Neural cell (in vitro differentiated cells): ENCODE results near the gene ADARB1. TPM values are rescaled to one million over a fixed set of nuclear protein-coding genes. Genes with fewer than 3 reads are reported as not detected.

Source experiments
- H2AFZ ChIP-seq: fragments of 200-600, 300-800 bp; sonication (generic), shearing (Covaris generic); 2 replicates; pipeline ENCODE4 v1.6.0; 2014; ENCODE audit warnings: low read depth, mild to moderate bottlenecking, antibody characterized with exemption, low read length, moderate library complexity
- H3F3A ChIP-seq: fragments of 200-600 bp; shearing (Covaris generic); 2 replicates; pipeline ENCODE4 v1.6.1; 2016; ENCODE audit warnings: mild to moderate bottlenecking, moderate library complexity, mixed read lengths, antibody characterized with exemption, low read length; ENCODE audit not compliant: insufficient read depth, poor library complexity, severe bottlenecking
- H3K27ac ChIP-seq: fragments of 200-600, 300-800 bp; sonication (generic), shearing (Covaris generic); 2 replicates; pipeline ENCODE4 v1.5.1; 2014; ENCODE audit warnings: mild to moderate bottlenecking, low read length, moderate library complexity
- H3K27me3 ChIP-seq: fragments of 300-800, 200-600 bp; sonication (generic), shearing (Covaris generic); 2 replicates; pipeline ENCODE4 v1.6.0; 2014; ENCODE audit warnings: mild to moderate bottlenecking, low read depth, low read length, moderate library complexity; ENCODE audit not compliant: insufficient read depth
- H3K36me3 ChIP-seq: fragments of 300-800, 200-600 bp; sonication (generic), shearing (Covaris generic); 2 replicates; pipeline ENCODE4 v1.5.1; 2014; ENCODE audit warnings: mild to moderate bottlenecking, antibody characterized with exemption, low read length, moderate library complexity; ENCODE audit not compliant: insufficient read depth
- H3K4me2 ChIP-seq: fragments of 300-800, 200-600 bp; sonication (generic), shearing (Covaris generic); 2 replicates; pipeline ENCODE4 v1.6.0; 2014; ENCODE audit warnings: mild to moderate bottlenecking, low read length
- H3K4me3 ChIP-seq: fragments of 300-800, 200-600 bp; sonication (generic), shearing (Covaris generic); 2 replicates; pipeline ENCODE4 v1.5.1; 2014; ENCODE audit warnings: mild to moderate bottlenecking, low read length, moderate library complexity
- H3K79me2 ChIP-seq: fragments of 200-600 bp; shearing (Covaris generic); replicated peaks from 2 replicates; pipeline ENCODE4 v1.6.0; 2014; ENCODE audit warnings: mild to moderate bottlenecking, low read length, moderate library complexity; ENCODE audit not compliant: insufficient read depth
- H3K9ac ChIP-seq: fragments of 300-800, 200-600 bp; sonication (generic), shearing (Covaris generic); 2 replicates; pipeline ENCODE4 v1.6.1; 2016; ENCODE audit warnings: mild to moderate bottlenecking, low read length, mixed read lengths
- H3K9me2 ChIP-seq: fragments of 200-600 bp; shearing (Covaris generic); 2 replicates; pipeline ENCODE4 v1.6.1; 2016; ENCODE audit warnings: mild to moderate bottlenecking, low read length, mixed read lengths; ENCODE audit not compliant: insufficient read depth
- H3K9me3 ChIP-seq: fragments of 200-600, 300-800 bp; sonication (generic), shearing (Covaris generic); 2 replicates; pipeline ENCODE4 v1.6.1; 2016; ENCODE audit warnings: mild to moderate bottlenecking, mixed run types, low read length, moderate library complexity, mixed read lengths
- H4K20me1 ChIP-seq: fragments of 200-600 bp; shearing (Covaris generic); 2 replicates; pipeline ENCODE4 v1.6.1; 2016; ENCODE audit warnings: mild to moderate bottlenecking, mixed run types; ENCODE audit not compliant: insufficient read depth
- EP300 ChIP-seq: fragments of 450-650 bp; conservative IDR thresholded peaks from 2 replicates; pipeline ENCODE4 v1.6.1; 2014; ENCODE audit warnings: antibody characterized with exemption, mild to moderate bottlenecking, moderate library complexity; ENCODE audit not compliant: poor library complexity, severe bottlenecking
- EZH2 ChIP-seq: fragments of 200-600, 300-800 bp; shearing (Covaris generic), sonication (generic); IDR thresholded peaks from 2 replicates; pipeline ENCODE4 v1.6.1; 2014; ENCODE audit warnings: antibody characterized with exemption, low read length, borderline replicate concordance, mild to moderate bottlenecking; ENCODE audit not compliant: insufficient read depth, poor library complexity, severe bottlenecking
- MXI1 ChIP-seq: fragments of 450-650 bp; conservative IDR thresholded peaks from 2 replicates; pipeline ENCODE4 v1.6.1; 2014; ENCODE audit warnings: antibody characterized with exemption, mild to moderate bottlenecking; ENCODE audit not compliant: poor library complexity, severe bottlenecking
- POLR2AphosphoS5 ChIP-seq: IDR thresholded peaks from 2 replicates; pipeline ENCODE4 v1.6.1; 2012
- RAD21 ChIP-seq: fragments of 450-650 bp; conservative IDR thresholded peaks from 2 replicates; pipeline ENCODE4 v1.6.1; 2014; ENCODE audit warnings: antibody characterized with exemption, mild to moderate bottlenecking, moderate library complexity
- REST ChIP-seq: IDR thresholded peaks from 2 replicates; pipeline ENCODE4 v1.6.1; 2012; ENCODE audit warnings: borderline replicate concordance
- SMC3 ChIP-seq: fragments of 450-650 bp; conservative IDR thresholded peaks from 2 replicates; pipeline ENCODE4 v1.6.1; 2014; ENCODE audit warnings: antibody characterized with exemption, mild to moderate bottlenecking, moderate library complexity; ENCODE audit not compliant: poor library complexity
- TAF1 ChIP-seq: IDR thresholded peaks from 2 replicates; pipeline ENCODE4 v1.6.1; 2012; ENCODE audit warnings: low read depth
- polyA plus RNA-seq: library from polyadenylated mRNA; depleted of rRNA; stranded (reverse); fragments of >200 nt; gene quantifications from 2 replicates; pipeline ENCODE4 v1.2.3, GENCODE V29; 2014
- TF ChIP-seq, protein P1 (sequence below): fragments of 450-650 bp; IDR thresholded peaks from 2 replicates; pipeline ENCODE4 v1.5.1; 2014; ENCODE audit warnings: antibody characterized with exemption, mild to moderate bottlenecking, moderate library complexity; ENCODE audit not compliant: poor library complexity, severe bottlenecking

ADARB1 gene
- polyA plus RNA-seq, 1 donor from 2014 or later = 8.9 TPM

DNA sequence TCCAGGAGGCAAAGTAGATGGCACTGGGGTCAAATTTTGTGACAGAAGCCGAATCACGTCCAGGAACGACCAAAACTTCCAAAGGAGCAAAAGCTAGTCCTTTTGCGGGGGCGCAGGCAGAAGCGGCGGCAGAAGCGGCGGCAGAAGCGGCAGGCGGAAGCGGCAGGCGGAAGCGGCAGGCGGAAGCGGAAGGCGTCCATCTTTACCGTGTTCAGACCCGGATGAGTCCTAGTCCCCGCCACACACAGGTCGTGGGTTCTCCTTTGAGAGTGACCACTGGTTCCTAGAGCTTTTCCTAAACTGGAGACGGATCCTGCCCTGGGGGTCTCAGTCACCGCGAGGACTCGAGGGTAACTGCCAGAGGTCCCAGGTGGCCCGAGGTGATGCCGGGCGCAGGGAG lies 159.7 kb downstream of the ADARB1 start:
- H3F3A ChIP-seq = no peaks in the 10 kb centered on the region
- H3K9me3 ChIP-seq = no peaks in the 10 kb centered on the region
- no peaks in the 10 kb centered on the region for H3K36me3 ChIP-seq
- no peak overlapping the region for H3K4me2 ChIP-seq
- H3K9ac ChIP-seq = no peak overlapping the region
- no peak overlapping the region for H2AFZ ChIP-seq
- H4K20me1 ChIP-seq = no peaks in the 10 kb centered on the region
- no peaks in the 10 kb centered on the region for H3K27me3 ChIP-seq
- H3K27ac ChIP-seq = no peak overlapping the region
- no peaks in the 10 kb centered on the region for H3K9me2 ChIP-seq
- no peak overlapping the region for H3K4me3 ChIP-seq
- TF ChIP-seq SMC3 (no peak), POLR2AphosphoS5 (no peak), EP300 (no peak), MXI1 (no peak), RAD21 (no peak), TAF1 (no peak), EZH2 (no peak), REST (no peak)
- H3K79me2 ChIP-seq = no peaks in the 10 kb centered on the region

DNA sequence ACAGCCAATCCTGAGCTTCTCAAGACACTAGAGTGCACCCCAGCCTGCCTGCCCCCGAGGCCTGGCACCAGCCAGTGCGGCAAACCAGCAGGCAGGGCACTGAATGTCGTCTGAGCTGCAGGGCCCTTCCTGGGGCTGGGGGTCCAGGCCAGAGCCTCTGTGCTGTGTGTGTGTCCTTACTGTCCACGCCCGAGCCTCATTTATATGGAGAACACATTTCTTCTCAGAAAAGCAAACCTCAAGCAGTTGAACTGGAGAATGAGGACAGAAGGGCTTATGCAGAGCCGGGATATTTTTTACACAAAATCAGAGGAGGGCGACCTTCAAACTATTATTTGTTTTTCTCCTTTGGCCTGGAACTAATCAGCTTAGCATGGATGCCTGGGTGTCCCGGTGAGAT lies 160.6 kb downstream of the ADARB1 start:
- Histone ChIP-seq H3K4me3 (no peak overlapping the region), H3K9me2 (no peaks in the 10 kb centered on the region), H3K79me2 (no peaks in the 10 kb centered on the region), H3K27ac (no peak overlapping the region), H3K4me2 (no peak overlapping the region), H3K36me3 (no peaks in the 10 kb centered on the region), H2AFZ (no peak overlapping the region), H3K9me3 (no peaks in the 10 kb centered on the region), H3F3A (no peaks in the 10 kb centered on the region), H4K20me1 (no peaks in the 10 kb centered on the region), H3K27me3 (no peaks in the 10 kb centered on the region), H3K9ac (no peak overlapping the region)
- TF ChIP-seq REST = no peak
- no peak for TF ChIP-seq MXI1
- no peak for TF ChIP-seq RAD21
- no peak for TF ChIP-seq POLR2AphosphoS5
- no peak for TF ChIP-seq EP300
- TF ChIP-seq SMC3 = no peak
- TF ChIP-seq EZH2 = no peak
- TF ChIP-seq, protein P1, sequence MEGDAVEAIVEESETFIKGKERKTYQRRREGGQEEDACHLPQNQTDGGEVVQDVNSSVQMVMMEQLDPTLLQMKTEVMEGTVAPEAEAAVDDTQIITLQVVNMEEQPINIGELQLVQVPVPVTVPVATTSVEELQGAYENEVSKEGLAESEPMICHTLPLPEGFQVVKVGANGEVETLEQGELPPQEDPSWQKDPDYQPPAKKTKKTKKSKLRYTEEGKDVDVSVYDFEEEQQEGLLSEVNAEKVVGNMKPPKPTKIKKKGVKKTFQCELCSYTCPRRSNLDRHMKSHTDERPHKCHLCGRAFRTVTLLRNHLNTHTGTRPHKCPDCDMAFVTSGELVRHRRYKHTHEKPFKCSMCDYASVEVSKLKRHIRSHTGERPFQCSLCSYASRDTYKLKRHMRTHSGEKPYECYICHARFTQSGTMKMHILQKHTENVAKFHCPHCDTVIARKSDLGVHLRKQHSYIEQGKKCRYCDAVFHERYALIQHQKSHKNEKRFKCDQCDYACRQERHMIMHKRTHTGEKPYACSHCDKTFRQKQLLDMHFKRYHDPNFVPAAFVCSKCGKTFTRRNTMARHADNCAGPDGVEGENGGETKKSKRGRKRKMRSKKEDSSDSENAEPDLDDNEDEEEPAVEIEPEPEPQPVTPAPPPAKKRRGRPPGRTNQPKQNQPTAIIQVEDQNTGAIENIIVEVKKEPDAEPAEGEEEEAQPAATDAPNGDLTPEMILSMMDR = no peak
- TF ChIP-seq TAF1 = no peak
